K562 (cell line): Measurements from ENCODE around the gene PLAAT4. TPM values are rescaled to one million over a fixed set of nuclear protein-coding genes. Genes with fewer than 3 reads are reported as not detected.

Source experiments
- ATAC-seq: fragments of 200-7000 bp; cut with Tn5 transposase; 3 replicates; pipeline ENCODE4 v1.9.1; 2020; ENCODE audit warnings: moderate library complexity
- BruUV-seq: library from RNA; stranded (reverse); fragments of 400-500 nt; replicated peaks from 2 replicates; lab custom pipeline; 2021; lab: Mats Ljungman, UMichigan
- CTCF ChIA-PET: fragments of 300-600 bp; formaldehyde crosslinking; extraction: SDS; loops from one replicate; lab custom pipeline; 2021; ENCODE audit warnings: low intra/inter-chr PET ratio; lab: Yijun Ruan, JAX
- POLR2A ChIA-PET: fragments of 300-600, 350-650 bp; sonication (Branson Sonifier 250); formaldehyde crosslinking; extraction: SDS; loops from one replicate; lab custom pipeline; 2021; ENCODE audit warnings: antibody characterized with exemption, inconsistent platforms; lab: Yijun Ruan, JAX
- DNase-seq, 4 experiments: peaks; one replicate each; pipeline versions ENCODE4 v3.0.0 to v3.0.0-alpha.2; 2011 to 2018; ENCODE audit warnings: low spot score in 3 of 4, mixed read lengths in 3 of 4; ENCODE audit errors: extremely low read depth in 1 of 4
- FAIRE-seq: peaks from 2 replicates; lab custom pipeline; 2011; peaks lifted over from hg19 to GRCh38; lab: Jason Lieb, UNC
- H2AFZ ChIP-seq: 2 replicates; pipeline ENCODE4 v1.6.0; 2011; ENCODE audit warnings: low read depth, low read length, control low read depth, inconsistent platforms
- H3K27ac ChIP-seq: fragments of 200-600 bp; 3 replicates; pipeline ENCODE4 v1.8.0; 2011; ENCODE audit warnings: low read depth, mild to moderate bottlenecking, control low read depth, inconsistent platforms, low read length, moderate library complexity, mixed read lengths; ENCODE audit errors: extremely low read depth
- H3K27me3 ChIP-seq, 2 experiments: fragments of 300-600 bp in 1 of 2; 2 replicates in 1 of 2; 3 replicates in 1 of 2; pipeline versions ENCODE4 v1.6.0 to v1.8.0; 2011; ENCODE audit warnings: inconsistent platforms in 2 of 2, low read length in 2 of 2, mild to moderate bottlenecking in 1 of 2, mixed read lengths in 1 of 2, moderate library complexity in 1 of 2; ENCODE audit not compliant: control insufficient read depth in 2 of 2, insufficient read depth in 2 of 2
- H3K36me3 ChIP-seq: fragments of 300-600 bp; 3 replicates; pipeline ENCODE4 v1.8.0; 2011; ENCODE audit warnings: mild to moderate bottlenecking, low read length, inconsistent platforms; ENCODE audit not compliant: control insufficient read depth, insufficient read depth
- H3K4me1 ChIP-seq, 2 experiments: fragments of 200-600 bp in 1 of 2; replicated peaks in 1 of 2; 2 replicates in 1 of 2; 3 replicates in 1 of 2; pipeline versions ENCODE4 v1.5.1 to v1.8.0; 2011; ENCODE audit warnings: inconsistent platforms in 2 of 2, low read length in 2 of 2, mild to moderate bottlenecking in 1 of 2, mixed read lengths in 1 of 2, moderate library complexity in 1 of 2; ENCODE audit not compliant: control insufficient read depth in 2 of 2, insufficient read depth in 2 of 2
- H3K4me2 ChIP-seq: 2 replicates; pipeline ENCODE4 v1.6.1; 2011; ENCODE audit warnings: low read length, control low read depth, inconsistent platforms, mixed read lengths; ENCODE audit not compliant: insufficient read depth
- H3K4me3 ChIP-seq: fragments of 200-600 bp; sonication (generic), shearing (Covaris generic); 2 replicates; pipeline ENCODE4 v1.5.1; 2016; ENCODE audit warnings: control low read depth, inconsistent platforms
- H3K79me2 ChIP-seq: fragments of 200-600 bp; 3 replicates; pipeline ENCODE4 v1.8.0; 2011; ENCODE audit warnings: low read length, inconsistent platforms; ENCODE audit not compliant: control insufficient read depth, insufficient read depth
- H3K9ac ChIP-seq, 2 experiments: 2 replicates each; pipeline versions ENCODE4 v1.6.0 to v1.6.1; 2011; ENCODE audit warnings: low read depth in 2 of 2, low read length in 2 of 2, control low read depth in 1 of 2, inconsistent platforms in 1 of 2, mild to moderate bottlenecking in 1 of 2, mixed read lengths in 1 of 2; ENCODE audit not compliant: insufficient read depth in 1 of 2
- H3K9me1 ChIP-seq: one replicate; pipeline ENCODE4 v1.6.0; 2011; ENCODE audit warnings: inconsistent platforms, mild to moderate bottlenecking, low read length, moderate library complexity; ENCODE audit not compliant: control insufficient read depth, insufficient read depth
- H3K9me3 ChIP-seq: replicated peaks from 2 replicates; pipeline ENCODE4 v1.5.1; 2011; ENCODE audit warnings: low read depth, low read length, inconsistent platforms; ENCODE audit not compliant: control insufficient read depth, insufficient read depth
- H4K20me1 ChIP-seq: replicated peaks from 2 replicates; pipeline ENCODE4 v1.6.1; 2011; ENCODE audit warnings: low read length, inconsistent platforms, mixed read lengths; ENCODE audit not compliant: control insufficient read depth, insufficient read depth
- ESRRB ChIP-seq: fragments of 250-450 bp; sonication (Bioruptor Pico); IDR thresholded peaks from 2 replicates; pipeline ENCODE4 v1.5.0; 2020; ENCODE audit warnings: mild to moderate bottlenecking, moderate library complexity, borderline replicate concordance
- HEY1 ChIP-seq: fragments of 250-450 bp; sonication (Bioruptor Pico); IDR thresholded peaks from 2 replicates; pipeline ENCODE4 v1.5.0; 2020; ENCODE audit warnings: mild to moderate bottlenecking, moderate library complexity, borderline replicate concordance
- POLR2G ChIP-seq: fragments of 200-400 bp; formaldehyde crosslinking; IDR thresholded peaks from 2 replicates; pipeline ENCODE4 v1.6.1; 2017; ENCODE audit warnings: low read depth, mild to moderate bottlenecking, antibody characterized with exemption, low read length, moderate library complexity
- PTRF ChIP-seq: fragments of 450-650 bp; IDR thresholded peaks from 2 replicates; pipeline ENCODE4 v1.6.1; 2016; ENCODE audit warnings: mild to moderate bottlenecking, missing genetic modification characterization, missing compliant biosample characterization
- RAD51 ChIP-seq: fragments of 450-650 bp; IDR thresholded peaks from 2 replicates; pipeline ENCODE4 v1.7.1; 2016; ENCODE audit warnings: low read depth, mild to moderate bottlenecking, borderline replicate concordance
- SIN3A ChIP-seq, 2 experiments: fragments of 150-350 bp in 1 of 2; IDR thresholded peaks; 2 replicates each; pipeline ENCODE4 v1.6.1; 2011 to 2016; ENCODE audit warnings: borderline replicate concordance in 2 of 2, low read depth in 2 of 2, low read length in 2 of 2, mild to moderate bottlenecking in 2 of 2, moderate library complexity in 2 of 2; ENCODE audit not compliant: control insufficient read depth in 1 of 2
- STAT5A ChIP-seq: IDR thresholded peaks from 2 replicates; pipeline ENCODE4 v1.6.1; 2012; ENCODE audit warnings: low read length, inconsistent platforms, borderline replicate concordance
- TOE1 ChIP-seq, 2 experiments: fragments of 450-650 bp in 1 of 2; sonication (generic) in 1 of 2; formaldehyde crosslinking in 1 of 2; IDR thresholded peaks; 2 replicates each; pipeline versions ENCODE4 v1.7.1 to v1.8.0; 2016 to 2022; ENCODE audit warnings: borderline replicate concordance in 2 of 2, mild to moderate bottlenecking in 2 of 2, antibody characterized with exemption in 1 of 2, inconsistent platforms in 1 of 2, low read depth in 1 of 2, missing genetic modification reagents in 1 of 2, moderate library complexity in 1 of 2
- USF1 ChIP-seq: sonication (generic); formaldehyde crosslinking; IDR thresholded peaks from 2 replicates; pipeline ENCODE4 v1.9.0; 2022; ENCODE audit warnings: mild to moderate bottlenecking, missing genetic modification reagents
- ZFX ChIP-seq: sonication (generic); formaldehyde crosslinking; IDR thresholded peaks from 2 replicates; pipeline ENCODE4 v1.8.0; 2022; ENCODE audit warnings: mild to moderate bottlenecking, missing genetic modification reagents, moderate library complexity
- ZNF696 ChIP-seq: fragments of 250-450 bp; sonication (Bioruptor Pico); conservative IDR thresholded peaks from 2 replicates; pipeline ENCODE4 v1.4.0; 2020; ENCODE audit warnings: mild to moderate bottlenecking, moderate library complexity
- ZNF764 ChIP-seq: fragments of 250-450 bp; sonication (Bioruptor Pico); IDR thresholded peaks from 2 replicates; pipeline ENCODE4 v1.4.0; 2020; ENCODE audit warnings: low read depth, mild to moderate bottlenecking, moderate library complexity
- WGBS: fragments of 100-300 bp; shearing (Covaris generic); methylation state at CpG from one replicate; pipeline ENCODE4 v1.1.6; 2016; ENCODE audit warnings: low coverage, mixed read lengths; ENCODE audit not compliant: insufficient coverage; ENCODE audit errors: missing lambda C conversion rate; 5-methylcytosine and 5-hydroxymethylcytosine counted together
- in situ Hi-C: fragments of 300-500 bp; cut with MboI; formaldehyde crosslinking; loops from 4 replicates; pipeline ENCODE4 v1.15.0; 2018; ENCODE audit warnings: inconsistent platforms, mixed read lengths
- intact Hi-C: fragments of 100-400 bp; cut with micrococcal nuclease; formaldehyde crosslinking; loops from 2 replicates; pipeline ENCODE4 v1.14.2; 2022
- polyA plus RNA-seq, 8 experiments: library from polyadenylated mRNA; depleted of rRNA in 4 of 8; stranded (reverse) in 5 of 8; unstranded in 3 of 8; fragments of >200 nt; fragmentation: Nextera tagmentation in 2 of 8; fragmentation: Illumina TruSeq in 1 of 8; extraction: Ambion mirVana in 2 of 8; extraction: Trizol in 1 of 8; gene quantifications; 2 replicates each; pipeline versions ENCODE4 v1.2.1 to v1.2.3, GENCODE V29; 2011 to 2014; ENCODE audit warnings: inconsistent platforms in 1 of 8, missing spikeins in 1 of 8
- total RNA-seq, 7 experiments: library from RNA; depleted of rRNA in 6 of 7; stranded (reverse); fragments of >200 nt in 6 of 7; fragmentation: Illumina TruSeq in 2 of 7; extraction: Trizol in 2 of 7; gene quantifications; 2 replicates each; pipeline versions ENCODE4 v1.2.1 to v1.2.3, GENCODE V29; 2011 to 2021; ENCODE audit warnings: low replicate concordance in 1 of 7

The PLAAT4 gene
- total and polyA plus RNA-seq, 9 of the 15 experiments (the other 6 are each of a cell fraction or from before 2014, with no cell fraction given): 0.54 to 3.0 (median 1.3) TPM; not detected in 1

- Histone ChIP-seq H2AFZ (0 out of 2 replicates have a peak overlapping the region, but pooled peaks have one; percentile 48), H3K4me2 (no peak overlapping the region)
- peak; percentile 92 for TF ChIP-seq RAD51
- no peak for TF ChIP-seq SIN3A (IDR thresholded peaks at IDR 0.05; ENCODE audit: borderline replicate concordance in 2 of 2, control insufficient read depth in 1 of 2, low read depth in 2 of 2, low read length in 2 of 2)
- TF ChIP-seq ZNF764 (CRISPR knock-in tag): no peak
- TF ChIP-seq STAT5A: no peak
- TF ChIP-seq HEY1: no peak
- TF ChIP-seq USF1 (CRISPR knock-in tag): peak; percentile 78
- TF ChIP-seq PTRF (tag): no peak
- TF ChIP-seq POLR2G: no peak
- TF ChIP-seq ZFX (CRISPR knock-in tag): no peak
- no peak for TF ChIP-seq ZNF696 (CRISPR knock-in tag)
- peak; percentile 85 for TF ChIP-seq TOE1 (IDR thresholded peaks at IDR 0.05; ENCODE audit: borderline replicate concordance)
- TF ChIP-seq TOE1 (CRISPR knock-in tag; IDR thresholded peaks at IDR 0.05; ENCODE audit: borderline replicate concordance, low read depth): no peak
- no peak for TF ChIP-seq ESRRB
Observed at GRCh38 chr11:63564056-63564774, 27.6 kb downstream of the PLAAT4 start.

More at GRCh38 chr11:63564056-63564774, 27.6 kb downstream of the PLAAT4 start:
- Histone ChIP-seq H3K4me3 (no peak overlapping the region), H3K27me3 (no peaks in the 10 kb centered on the region), H4K20me1 (no peaks in the 10 kb centered on the region), H3K9me1 (no peaks in the 10 kb centered on the region), H3K4me1 (peaks cover 24 to 43% of the 10 kb centered on the region in 2 experiments), H3K9ac (no peak overlapping the region), H3K27ac (no peak overlapping the region), H3K79me2 (no peaks in the 10 kb centered on the region), H3K9me3 (no peaks in the 10 kb centered on the region), H3K36me3 (no peaks in the 10 kb centered on the region)
- no peak for FAIRE-seq
- ChIA-PET CTCF (no interaction called here), POLR2A (no interaction called here)
- DNase-seq: no peak
- ATAC-seq: no peak
- intact Hi-C loops (no loop called here), in situ Hi-C loops (no loop called here)
- no TSS peak for BruUV-seq
- WGBS: 35% methylated on average over 7 of the region's 7 CpGs
